GM19025 (cell line): ENCODE results near the gene MORC2.

Source experiments
- ATAC-seq: cut with Tn5 transposase; IDR thresholded peaks from one replicate; pipeline ENCODE4 v1.9.1; 2021; ENCODE audit warnings: mild to moderate bottlenecking, low read depth, moderate library complexity; ENCODE audit not compliant: unreplicated experiment

The MORC2 gene

DNA sequence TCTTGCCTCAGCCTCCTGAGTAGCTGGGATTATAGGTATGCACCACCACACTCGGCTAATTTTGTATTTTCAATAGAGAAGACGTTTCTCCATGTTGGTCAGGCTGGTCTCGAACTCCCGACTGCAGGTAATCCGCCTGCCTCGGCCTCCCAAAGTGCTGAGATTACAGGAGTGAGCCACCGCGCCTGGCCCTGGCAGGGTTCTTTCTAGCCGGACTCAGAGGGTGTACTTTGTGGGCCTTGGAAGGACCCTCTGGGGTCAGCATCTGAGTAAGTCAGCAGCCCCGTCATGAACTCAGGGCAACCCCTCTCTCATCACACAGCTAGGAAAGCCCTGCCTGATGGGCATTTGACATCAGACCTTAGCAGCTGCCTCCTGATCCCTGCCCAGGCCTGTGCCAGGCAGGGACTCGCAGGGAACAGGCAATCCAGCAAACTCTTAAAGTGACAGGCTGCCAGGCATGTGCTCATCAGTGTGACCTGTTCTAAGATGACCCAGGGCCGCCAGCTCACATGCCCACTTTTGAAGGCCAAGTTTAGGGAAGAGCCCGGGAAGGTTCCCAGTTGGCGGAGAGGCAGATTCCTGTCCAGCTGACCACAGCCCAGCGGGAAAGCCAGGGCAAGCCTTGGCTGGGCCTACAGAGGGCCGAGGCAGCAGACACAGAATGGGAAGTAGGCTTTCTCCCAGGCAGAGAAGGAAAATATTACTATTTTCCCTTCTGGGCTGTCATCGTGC is 92.9 kb downstream of the MORC2 start:
- no peak for ATAC-seq
